SK-N-SH treated with all-trans-retinoic acid at 6 μM for 48 hours (cell line): ENCODE measurements around the gene OR8D2.

ENCODE experiments used
- ATAC-seq: fragments of 200-7000 bp; cut with Tn5 transposase; 3 replicates; pipeline ENCODE4 v1.9.1; 2020; ENCODE audit warnings: mild to moderate bottlenecking, moderate library complexity
- ARNTL ChIP-seq: fragments of 450-650 bp; formaldehyde crosslinking; IDR thresholded peaks from 2 replicates; pipeline ENCODE4 v1.5.0; 2020; ENCODE audit warnings: low read depth, mild to moderate bottlenecking, moderate library complexity, borderline replicate concordance
- CREB5 ChIP-seq: fragments of 250-450 bp; sonication (Bioruptor Pico); IDR thresholded peaks from 2 replicates; pipeline ENCODE4 v1.5.1; 2020; ENCODE audit warnings: low read depth, mild to moderate bottlenecking, moderate library complexity
- CSDC2 ChIP-seq: fragments of 250-450 bp; sonication (Bioruptor Pico); IDR thresholded peaks from 2 replicates; pipeline ENCODE4 v1.5.0; 2020; ENCODE audit warnings: mild to moderate bottlenecking, moderate library complexity
- CSRNP3 ChIP-seq: fragments of 250-450 bp; sonication (Bioruptor Pico); IDR thresholded peaks from 2 replicates; pipeline ENCODE4 v1.5.1; 2021; ENCODE audit warnings: mild to moderate bottlenecking, moderate library complexity
- GLIS3 ChIP-seq: fragments of 250-450 bp; sonication (Bioruptor Pico); IDR thresholded peaks from 2 replicates; pipeline ENCODE4 v1.5.0; 2020; ENCODE audit warnings: mild to moderate bottlenecking, moderate library complexity
- ISL1 ChIP-seq: fragments of 250-450 bp; sonication (Bioruptor Pico); IDR thresholded peaks from 2 replicates; pipeline ENCODE4 v2.1.2; 2022; ENCODE audit warnings: mild to moderate bottlenecking, moderate library complexity
- OSR1 ChIP-seq: fragments of 250-450 bp; sonication (Bioruptor Pico); IDR thresholded peaks from 2 replicates; pipeline ENCODE4 v1.8.0; 2022; ENCODE audit warnings: moderate library complexity, mild to moderate bottlenecking, inconsistent platforms
- PATZ1 ChIP-seq: fragments of 250-450 bp; sonication (Bioruptor Pico); IDR thresholded peaks from 2 replicates; pipeline ENCODE4 v1.8.0; 2020; ENCODE audit warnings: mild to moderate bottlenecking, moderate library complexity, borderline replicate concordance
- PPARA ChIP-seq: fragments of 250-450 bp; sonication (Bioruptor Pico); IDR thresholded peaks from 2 replicates; pipeline ENCODE4 v1.5.0; 2020; ENCODE audit warnings: mild to moderate bottlenecking, borderline replicate concordance
- RARB ChIP-seq: fragments of 250-450 bp; sonication (Bioruptor Pico); IDR thresholded peaks from 2 replicates; pipeline ENCODE4 v1.8.0; 2021; ENCODE audit warnings: mild to moderate bottlenecking, moderate library complexity
- SNAI2 ChIP-seq: fragments of 250-450 bp; sonication (Bioruptor Pico); IDR thresholded peaks from 2 replicates; pipeline ENCODE4 v1.5.0; 2020; ENCODE audit warnings: mild to moderate bottlenecking, moderate library complexity
- TCF4 ChIP-seq: fragments of 250-450 bp; sonication (Bioruptor Pico); IDR thresholded peaks from 2 replicates; pipeline ENCODE4 v1.8.0; 2021; ENCODE audit warnings: mild to moderate bottlenecking, moderate library complexity, borderline replicate concordance
- TOX ChIP-seq: fragments of 250-450 bp; sonication (Bioruptor Pico); IDR thresholded peaks from 2 replicates; pipeline ENCODE4 v1.8.0; 2021; ENCODE audit warnings: mild to moderate bottlenecking, moderate library complexity, borderline replicate concordance
- TSHZ2 ChIP-seq: fragments of 250-450 bp; sonication (Bioruptor Pico); IDR thresholded peaks from 2 replicates; pipeline ENCODE4 v1.5.0; 2020; ENCODE audit warnings: mild to moderate bottlenecking, moderate library complexity
- ZC3H10 ChIP-seq: fragments of 250-450 bp; sonication (Bioruptor Pico); IDR thresholded peaks from 2 replicates; pipeline ENCODE4 v1.5.1; 2021; ENCODE audit warnings: mild to moderate bottlenecking, moderate library complexity
- ZFP3 ChIP-seq: fragments of 250-450 bp; sonication (Bioruptor Pico); IDR thresholded peaks from 2 replicates; pipeline ENCODE4 v1.5.0; 2020; ENCODE audit warnings: mild to moderate bottlenecking, moderate library complexity
- ZFP30 ChIP-seq: fragments of 450-650 bp; formaldehyde crosslinking; IDR thresholded peaks from 2 replicates; pipeline ENCODE4 v1.5.0; 2022; ENCODE audit warnings: mild to moderate bottlenecking, moderate library complexity
- ZNF565 ChIP-seq: fragments of 450-650 bp; formaldehyde crosslinking; conservative IDR thresholded peaks from 2 replicates; pipeline ENCODE4 v1.5.0; 2020; ENCODE audit warnings: low read depth, mild to moderate bottlenecking, moderate library complexity
- ZNF8 ChIP-seq: fragments of 450-650 bp; formaldehyde crosslinking; IDR thresholded peaks from 2 replicates; pipeline ENCODE4 v1.5.0; 2020; ENCODE audit warnings: mild to moderate bottlenecking, moderate library complexity
- TF ChIP-seq, protein P1 (sequence below): fragments of 250-450 bp; sonication (Bioruptor Pico); IDR thresholded peaks from 2 replicates; pipeline ENCODE4 v1.8.0; 2021; ENCODE audit warnings: low read depth, mild to moderate bottlenecking, moderate library complexity, borderline replicate concordance

OR8D2 gene

DNA sequence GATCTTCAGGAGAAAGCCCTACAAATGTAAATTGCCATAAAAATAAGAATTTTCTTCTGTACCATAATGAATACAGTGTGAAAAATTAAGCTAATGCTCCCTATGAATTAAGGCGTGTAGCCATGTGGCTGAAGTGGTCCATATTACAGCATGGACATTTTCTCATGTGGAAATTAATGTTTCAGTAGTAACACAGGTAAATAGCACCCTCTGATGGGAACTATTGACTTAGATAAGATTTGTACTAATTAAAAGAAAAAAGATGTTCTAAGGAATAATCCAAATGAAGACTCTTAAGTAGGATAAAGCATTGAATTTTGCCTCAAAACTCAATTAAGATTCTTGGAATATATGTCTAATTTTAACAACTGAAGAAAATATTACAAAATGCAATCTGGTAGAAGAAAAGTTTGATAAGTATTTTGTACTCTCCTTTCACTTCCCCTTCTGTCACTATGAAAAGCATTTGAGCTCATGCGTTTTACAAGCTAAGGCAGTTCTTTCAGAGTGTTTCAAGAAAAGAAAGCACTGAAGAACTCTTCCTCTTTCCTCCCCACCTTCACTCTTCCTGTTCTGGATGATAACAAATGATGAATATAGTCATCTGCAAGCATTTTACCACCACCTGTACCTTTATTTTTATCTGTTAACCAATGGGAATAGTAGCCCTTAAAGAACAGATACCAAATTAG, 9.9 kb upstream of the OR8D2 start:
- ATAC-seq: no peak
- no peak for TF ChIP-seq CSRNP3 (CRISPR knock-in tag)
- no peak for TF ChIP-seq CSDC2 (CRISPR knock-in tag)
- TF ChIP-seq OSR1: no peak
- TF ChIP-seq PPARA (CRISPR knock-in tag): no peak
- no peak for TF ChIP-seq ZFP30 (CRISPR knock-in tag)
- no peak for TF ChIP-seq ARNTL
- no peak for TF ChIP-seq TCF4 (CRISPR knock-in tag)
- no peak for TF ChIP-seq SNAI2
- TF ChIP-seq TOX: no peak
- TF ChIP-seq, protein P1, sequence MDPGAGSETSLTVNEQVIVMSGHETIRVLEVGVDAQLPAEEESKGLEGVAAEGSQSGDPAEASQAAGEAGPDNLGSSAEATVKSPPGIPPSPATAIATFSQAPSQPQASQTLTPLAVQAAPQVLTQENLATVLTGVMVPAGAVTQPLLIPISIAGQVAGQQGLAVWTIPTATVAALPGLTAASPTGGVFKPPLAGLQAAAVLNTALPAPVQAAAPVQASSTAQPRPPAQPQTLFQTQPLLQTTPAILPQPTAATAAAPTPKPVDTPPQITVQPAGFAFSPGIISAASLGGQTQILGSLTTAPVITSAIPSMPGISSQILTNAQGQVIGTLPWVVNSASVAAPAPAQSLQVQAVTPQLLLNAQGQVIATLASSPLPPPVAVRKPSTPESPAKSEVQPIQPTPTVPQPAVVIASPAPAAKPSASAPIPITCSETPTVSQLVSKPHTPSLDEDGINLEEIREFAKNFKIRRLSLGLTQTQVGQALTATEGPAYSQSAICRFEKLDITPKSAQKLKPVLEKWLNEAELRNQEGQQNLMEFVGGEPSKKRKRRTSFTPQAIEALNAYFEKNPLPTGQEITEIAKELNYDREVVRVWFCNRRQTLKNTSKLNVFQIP: no peak
- no peak for TF ChIP-seq ZNF8 (CRISPR knock-in tag)
- TF ChIP-seq ZC3H10 (CRISPR knock-in tag): no peak
- TF ChIP-seq ZNF565 (CRISPR knock-in tag): no peak
- no peak for TF ChIP-seq TSHZ2
- no peak for TF ChIP-seq CREB5 (CRISPR knock-in tag)
- TF ChIP-seq GLIS3 (CRISPR knock-in tag): no peak
- no peak for TF ChIP-seq ISL1 (CRISPR knock-in tag)
- no peak for TF ChIP-seq ZFP3 (CRISPR knock-in tag)
- TF ChIP-seq PATZ1 (CRISPR knock-in tag): no peak
- TF ChIP-seq RARB (CRISPR knock-in tag): no peak

DNA sequence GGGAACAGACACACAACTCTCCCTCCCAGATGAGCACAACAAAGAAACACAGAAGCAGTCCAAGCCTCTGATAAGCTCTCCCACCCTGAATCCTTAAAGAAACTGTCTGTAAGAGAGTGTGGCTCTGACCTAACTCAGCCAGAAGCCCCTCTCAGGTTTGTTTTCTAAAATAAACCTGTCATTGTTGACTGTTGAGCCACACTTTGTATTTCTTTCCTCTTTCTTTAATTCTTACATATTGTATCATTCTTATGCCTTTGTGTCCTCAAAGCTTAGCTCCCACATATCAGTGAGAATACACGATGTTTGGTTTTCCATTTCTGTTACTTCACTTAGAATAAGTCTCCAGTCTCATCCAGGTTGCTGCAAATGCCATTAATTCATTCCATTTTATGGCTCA, 7.8 kb upstream of the OR8D2 start:
- ATAC-seq: no peak
- TF ChIP-seq TOX (no peak), CREB5 (CRISPR knock-in tag) (no peak), ZC3H10 (CRISPR knock-in tag) (no peak), SNAI2 (no peak)
- TF ChIP-seq, protein P1: no peak
- TF ChIP-seq, all 23 proteins: peak for 0
